Pancreas (tissue), 10 donors: Measurements from ENCODE around the gene SASH1. TPM values are rescaled to one million over a fixed set of nuclear protein-coding genes. Genes with fewer than 3 reads are reported as not detected.
A peak's percentile ranks its signal among the peaks of the same experiment; 100 is the strongest.

Experiments
- ATAC-seq, 4 donors: fragments of 200-7000 bp; cut with Tn5 transposase; one replicate each; pipeline versions ENCODE4 v1.8.0 to v1.9.1; 2020; ENCODE audit warnings: mild to moderate bottlenecking in 4 of 4, moderate library complexity in 4 of 4
- DNase-seq, 6 donors: peaks; one replicate each; pipeline ENCODE4 v3.0.0-alpha.2; 2020
- FAIRE-seq: peaks from 2 replicates; lab custom pipeline; 2012; peaks lifted over from hg19 to GRCh38; lab: Jason Lieb, UNC
- H3K27ac ChIP-seq, 4 donors: fragments of 200-600 bp; sonication (generic); 1 replicate in 3 of 4; 2 replicates in 1 of 4; pipeline versions ENCODE4 v1.5.0 to v1.8.0; 2020
- H3K27me3 ChIP-seq, 4 donors: fragments of 200-600 bp; one replicate each; pipeline ENCODE4 v1.8.0; 2021
- H3K36me3 ChIP-seq, 3 donors: fragments of 200-600 bp; sonication (generic) in 1 of 3; one replicate each; pipeline versions ENCODE4 v1.5.0 to v1.8.0; 2020 to 2021
- H3K4me1 ChIP-seq, 3 donors: fragments of 200-600 bp; one replicate each; pipeline ENCODE4 v1.8.0; 2021
- H3K4me3 ChIP-seq, 4 donors: fragments of 200-600 bp; sonication (generic) in 2 of 4; one replicate each; pipeline versions ENCODE4 v1.5.0 to v1.8.0; 2020 to 2021
- H3K9me3 ChIP-seq, 4 donors: fragments of 200-600 bp; one replicate each; pipeline ENCODE4 v1.8.0; 2021
- WGBS, 2 donors: extraction: QIAGEN DNeasy Blood & Tissue Kit; methylation state at CpG; one replicate each; pipeline ENCODE4 v1.1.7; 2013; 5-methylcytosine and 5-hydroxymethylcytosine counted together
- intact Hi-C, 3 donors: fragments of 100-400 bp; cut with DNase I; formaldehyde crosslinking; loops; one replicate each; pipeline versions ENCODE4 v1.11.1 to v1.14.2; 2022
- polyA plus RNA-seq, 2 donors: library from polyadenylated mRNA; stranded (reverse); fragments of 200-250 nt; gene quantifications; one replicate each; pipeline ENCODE4 v1.2.3, GENCODE V29; 2013
- total RNA-seq, 6 donors: library from RNA; stranded (reverse); fragmentation: NEBNext Ultra II Directional in 4 of 6; extraction: Animal tissue kit (Norgen Biotek cat#: 25700) in 4 of 6; gene quantifications; one replicate each; pipeline versions ENCODE4 v1.2.1 to v1.2.4, GENCODE V29; 2021 to 2023
- TF ChIP-seq, protein P1 (sequence below), 4 donors: fragments of 200-600 bp; sonication (generic) in 3 of 4; IDR thresholded peaks; one replicate each; pipeline versions ENCODE4 v1.5.0 to v1.8.0; 2021; ENCODE audit warnings: antibody characterized with exemption in 4 of 4
- donor health status: healthy with polysubstance abuse.
- donor health status: DM: no; HTN: no; CAD: no; lungs with moderate emphysema.
- donor health status: DM: no; HTN: no; CAD: no.
- donor health status: control.
- donor health status: control.
- donor health status: Bipolar disorder and iron deficiency.
- donor health status: DM: yes; HTN: yes; CAD: no.
- donor health status: DM: no; HTN: no; CAD: no.
- donor health status: DM: no; HTN: no; CAD: no.
- donor health status: DM: yes; HTN: yes; CAD: no.

SASH1 gene
- total and polyA plus RNA-seq, 8 donors = 5.1 to 15.3 (median 8.9) TPM

DNA sequence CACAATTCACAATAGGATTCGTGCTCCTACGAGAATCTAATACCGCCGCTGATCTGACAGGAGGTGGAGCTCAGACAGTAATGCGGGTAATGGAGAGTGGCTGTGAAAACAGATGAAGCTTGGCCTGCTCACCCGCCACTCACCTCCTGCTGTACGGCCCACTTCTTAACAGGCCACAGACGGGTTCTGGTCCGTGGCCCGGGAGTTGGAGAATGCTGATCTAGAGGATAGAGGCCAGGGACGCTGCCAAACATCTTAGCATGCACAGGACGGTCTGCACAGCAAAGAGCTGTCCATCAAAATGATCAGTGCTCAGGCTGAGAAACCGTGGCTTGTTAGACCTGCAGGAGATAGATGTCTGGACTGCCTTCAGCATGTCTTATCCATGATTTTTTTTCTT, 186.4 kb downstream of the SASH1 start:
- intact Hi-C loops = no loop called here
- no peak for ATAC-seq
- H3K27ac ChIP-seq = no peak overlapping the region
- WGBS, 2 donors = 91 to 93% methylated on average over 13 of the region's 13 CpGs
- H3K27me3 ChIP-seq = no peaks in the 10 kb centered on the region
- no peaks in the 10 kb centered on the region for H3K4me1 ChIP-seq
- no peak overlapping the region for H3K4me3 ChIP-seq
- FAIRE-seq = no peak
- peaks cover 0 to 11% (median 1%) of the 10 kb centered on the region in 3 donors for H3K36me3 ChIP-seq
- DNase-seq = no peak
- TF ChIP-seq, protein P1, sequence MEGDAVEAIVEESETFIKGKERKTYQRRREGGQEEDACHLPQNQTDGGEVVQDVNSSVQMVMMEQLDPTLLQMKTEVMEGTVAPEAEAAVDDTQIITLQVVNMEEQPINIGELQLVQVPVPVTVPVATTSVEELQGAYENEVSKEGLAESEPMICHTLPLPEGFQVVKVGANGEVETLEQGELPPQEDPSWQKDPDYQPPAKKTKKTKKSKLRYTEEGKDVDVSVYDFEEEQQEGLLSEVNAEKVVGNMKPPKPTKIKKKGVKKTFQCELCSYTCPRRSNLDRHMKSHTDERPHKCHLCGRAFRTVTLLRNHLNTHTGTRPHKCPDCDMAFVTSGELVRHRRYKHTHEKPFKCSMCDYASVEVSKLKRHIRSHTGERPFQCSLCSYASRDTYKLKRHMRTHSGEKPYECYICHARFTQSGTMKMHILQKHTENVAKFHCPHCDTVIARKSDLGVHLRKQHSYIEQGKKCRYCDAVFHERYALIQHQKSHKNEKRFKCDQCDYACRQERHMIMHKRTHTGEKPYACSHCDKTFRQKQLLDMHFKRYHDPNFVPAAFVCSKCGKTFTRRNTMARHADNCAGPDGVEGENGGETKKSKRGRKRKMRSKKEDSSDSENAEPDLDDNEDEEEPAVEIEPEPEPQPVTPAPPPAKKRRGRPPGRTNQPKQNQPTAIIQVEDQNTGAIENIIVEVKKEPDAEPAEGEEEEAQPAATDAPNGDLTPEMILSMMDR (IDR thresholded peaks at IDR 0.05) = no peak
- H3K9me3 ChIP-seq = no peaks in the 10 kb centered on the region

- H3K4me3 ChIP-seq = no peak overlapping the region
- no peak for FAIRE-seq
- TF ChIP-seq, protein P1 (IDR thresholded peaks at IDR 0.05) = no peak
Observed at GRCh38 chr6:148530394-148530953, 187.8 kb downstream of the SASH1 start.

GRCh38 chr6:148530976-148531375, 188.3 kb downstream of the SASH1 start:
- Histone ChIP-seq H3K27ac (no peak overlapping the region), H3K27me3 (no peaks in the 10 kb centered on the region), H3K4me3 (no peak overlapping the region), H3K4me1 (no peaks in the 10 kb centered on the region), H3K36me3 (peaks cover 0 to 28% (median 15%) of the 10 kb centered on the region in 3 donors), H3K9me3 (no peaks in the 10 kb centered on the region)
- WGBS, 2 donors = 91 to 93% methylated on average over 4 of the region's 4 CpGs
- FAIRE-seq = no peak
- intact Hi-C loops = no loop called here
- TF ChIP-seq, protein P1 (IDR thresholded peaks at IDR 0.05) = no peak
- DNase-seq = no peak
- no peak for ATAC-seq

More at GRCh38 chr6:148530394-148530953, 187.8 kb downstream of the SASH1 start:
- Histone ChIP-seq H3K27ac (no peak overlapping the region), H3K27me3 (no peaks in the 10 kb centered on the region), H3K9me3 (no peaks in the 10 kb centered on the region), H3K36me3 (peaks cover 0 to 23% (median 13%) of the 10 kb centered on the region in 3 donors), H3K4me1 (no peaks in the 10 kb centered on the region)
- 75 to 81% methylated on average over 8 of the region's 8 CpGs for WGBS, 2 donors
- intact Hi-C loops = no loop called here
- DNase-seq (no peak), ATAC-seq (peak in 3 of 4 donors; percentile 48 to 57 (median 53))

GRCh38 chr6:148532698-148533097, 190.1 kb downstream of the SASH1 start:
- TF ChIP-seq, protein P1 (IDR thresholded peaks at IDR 0.05) = no peak
- no peaks in the 10 kb centered on the region for H3K9me3 ChIP-seq
- 93 to 96% methylated on average over 13 of the region's 13 CpGs for whole genome bisulfite sequencing, 2 donors
- H3K36me3 ChIP-seq = peaks cover 0 to 30% (median 15%) of the 10 kb centered on the region in 3 donors
- DNase-seq (no peak), ATAC-seq (no peak), FAIRE-seq (no peak)
- H3K4me1 ChIP-seq = no peaks in the 10 kb centered on the region
- intact Hi-C loops = no loop called here
- no peaks in the 10 kb centered on the region for H3K27me3 ChIP-seq
- H3K4me3 ChIP-seq = no peak overlapping the region
- H3K27ac ChIP-seq = no peak overlapping the region
